ENCODE results near the gene PARG.
"Not testable (repeated sequence)": the region's sequence is repeated elsewhere in the genome, so short reads cannot be mapped to it uniquely, and the experiment has no call there.

The PARG gene

DNA sequence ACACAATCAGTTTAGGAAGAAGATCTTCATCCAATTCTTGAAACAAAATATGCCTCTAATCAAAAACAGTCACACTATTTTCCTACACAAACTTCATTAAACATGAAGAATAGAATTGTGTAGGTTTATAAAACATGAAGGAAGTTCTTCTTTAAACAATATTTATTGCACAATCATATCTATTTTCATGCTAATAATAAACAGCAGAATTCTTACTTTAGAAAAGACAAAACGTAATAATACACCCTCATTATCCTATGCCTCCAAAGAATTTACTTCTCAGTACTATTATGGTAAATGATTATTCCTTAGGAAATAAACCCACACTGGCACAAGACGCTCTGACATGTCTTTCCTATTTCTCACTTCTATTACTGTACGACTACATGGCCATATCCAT is 41.4 kb downstream of the PARG start:
- not testable (repeated sequence) for DNase-seq

DNA sequence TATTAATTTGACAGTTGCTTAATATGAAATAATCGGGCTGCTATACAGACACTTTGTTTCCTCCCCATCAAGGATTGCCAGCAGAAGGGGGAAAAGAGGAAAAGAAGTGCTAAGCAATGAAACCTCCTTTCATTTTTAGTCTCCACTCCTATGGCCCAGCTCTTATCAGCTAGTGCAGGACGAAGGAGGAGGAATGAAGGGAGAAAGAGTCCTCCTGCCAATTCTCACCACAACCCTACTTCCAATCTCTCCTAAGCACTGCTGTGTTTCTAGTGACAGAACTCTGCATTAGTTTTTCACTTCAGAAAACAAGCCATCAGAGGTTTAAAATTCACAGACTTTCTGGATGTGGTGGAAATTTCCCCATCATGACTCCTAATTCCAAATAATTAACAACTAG is 41.8 kb downstream of the PARG start:
- DNase-seq = not testable (repeated sequence)

- not testable (repeated sequence) for DNase-seq
Observed at GRCh38 chr10:49890025-49890424, 51.8 kb downstream of the PARG start.

GRCh38 chr10:49884739-49885331 is 57.0 kb downstream of the PARG start:
- DNase-seq = not testable (repeated sequence)

GRCh38 chr10:49883852-49884251 is 58.0 kb downstream of the PARG start:
- not testable (repeated sequence) for DNase-seq

DNA sequence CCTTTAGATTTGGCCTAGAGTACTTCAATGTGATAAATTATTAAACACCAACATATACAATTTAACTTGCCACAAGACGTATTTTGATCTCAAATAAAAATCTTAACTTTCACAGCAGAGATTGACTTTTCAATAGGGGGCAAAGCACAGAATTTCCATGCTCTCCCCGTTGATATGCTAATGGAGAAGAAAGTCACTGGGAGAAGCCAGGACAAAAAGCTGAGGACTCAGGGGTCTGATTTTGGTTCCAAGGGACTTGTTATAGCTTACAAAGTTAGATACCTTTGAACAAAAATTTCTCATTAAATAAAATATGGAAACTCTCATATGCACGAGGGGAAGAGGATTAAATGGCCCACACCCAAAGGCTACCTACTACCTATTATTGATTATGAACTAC is 59.5 kb downstream of the PARG start:
- DNase-seq = not testable (repeated sequence)

- DNase-seq = not testable (repeated sequence)
Observed at GRCh38 chr10:49872740-49873139, 69.1 kb downstream of the PARG start.

DNA sequence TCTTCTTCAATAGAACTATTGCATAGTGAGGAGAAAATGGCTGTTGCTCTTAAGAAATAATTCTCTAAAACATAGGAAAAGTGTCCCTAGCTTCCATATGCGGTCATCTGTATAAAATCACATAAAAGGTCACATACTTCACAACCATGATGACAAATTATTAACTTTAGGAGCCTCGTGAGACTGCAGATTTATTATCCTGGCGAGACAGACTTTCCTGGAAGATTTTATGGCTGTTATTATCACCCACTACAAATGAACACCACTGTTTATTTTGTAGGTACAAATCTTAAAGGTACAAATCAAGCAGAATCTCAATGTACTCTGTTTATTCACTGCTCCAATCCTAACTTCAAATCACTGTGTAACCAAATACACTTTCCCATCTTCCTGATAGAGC is 70.4 kb downstream of the PARG start:
- not testable (repeated sequence) for DNase-seq

DNA sequence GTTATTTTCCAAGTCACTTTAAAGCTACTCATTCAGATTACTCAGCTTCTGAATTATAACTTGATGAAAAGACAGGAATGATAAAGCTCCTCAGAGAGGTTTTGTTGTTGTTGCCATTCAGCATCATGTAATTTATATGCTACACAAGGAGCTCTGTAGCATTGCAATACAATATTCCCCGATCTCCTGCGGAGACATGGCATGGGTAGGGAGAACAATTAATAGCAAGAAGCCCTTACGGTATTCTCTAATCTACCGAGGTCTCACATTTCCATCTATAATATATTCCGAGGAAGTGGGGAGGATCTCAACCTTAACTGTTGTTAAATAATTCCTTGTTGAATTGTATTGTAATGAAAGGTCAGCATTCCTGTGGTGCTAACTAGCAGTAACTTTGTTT is 81.9 kb downstream of the PARG start:
- DNase-seq = not testable (repeated sequence)

GRCh38 chr10:49858697-49859382 is 83.0 kb downstream of the PARG start:
- DNase-seq = not testable (repeated sequence)

DNA sequence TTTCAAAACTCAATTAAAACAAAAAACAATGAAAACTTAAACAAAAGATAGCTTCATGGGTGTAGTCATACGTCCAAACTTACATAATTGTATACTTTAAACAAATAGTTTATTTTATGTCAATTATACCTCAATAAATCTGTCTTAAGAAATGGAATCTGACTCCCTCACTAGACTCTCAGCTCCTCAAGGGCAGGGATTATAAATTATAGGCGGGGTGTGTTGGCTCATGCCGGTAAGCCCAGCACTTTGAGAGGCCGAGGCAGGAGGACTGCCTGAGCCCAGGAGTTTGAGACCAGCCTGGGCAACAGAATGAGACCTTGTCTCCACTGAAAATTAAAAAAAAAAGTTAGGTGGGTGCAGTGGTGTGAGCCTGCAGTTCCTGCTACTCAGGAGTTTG is 92.3 kb downstream of the PARG start:
- DNase-seq = not testable (repeated sequence)

DNA sequence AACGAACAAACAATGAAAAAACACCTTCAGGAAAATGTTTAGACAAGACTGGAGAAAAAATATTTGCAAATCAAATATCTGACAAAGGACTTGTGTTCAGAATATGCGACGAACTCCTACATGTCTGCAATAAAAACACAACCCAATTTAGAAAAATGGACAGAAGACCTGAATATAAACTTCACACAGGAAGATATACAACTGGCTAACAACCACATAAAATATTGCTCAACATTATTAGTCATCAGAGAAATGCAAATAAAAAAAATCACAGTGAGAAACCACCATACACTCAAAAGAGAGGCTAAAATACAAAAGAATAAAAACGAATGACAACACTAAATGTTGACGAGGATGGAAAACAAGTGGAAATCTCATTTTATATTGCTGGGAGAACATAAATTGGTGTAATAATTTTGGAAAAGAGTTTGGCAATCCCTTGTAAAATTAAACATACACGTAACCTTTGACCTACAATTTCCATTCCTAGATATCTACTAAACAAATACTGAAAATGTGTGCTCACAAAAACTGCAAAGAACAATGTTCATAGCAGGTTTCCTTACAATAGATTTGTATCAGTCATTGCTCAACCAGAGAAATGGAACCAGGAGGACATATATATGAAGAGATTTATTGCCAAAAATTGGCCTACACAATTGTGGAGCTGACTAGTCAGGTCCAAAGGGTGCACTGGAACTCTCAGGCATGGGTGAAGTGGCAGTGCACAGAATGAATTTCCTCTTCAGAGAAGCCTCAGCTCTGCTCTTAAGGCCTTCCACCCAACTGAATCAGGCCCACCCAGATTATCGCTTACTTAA is 96.8 kb downstream of the PARG start:
- no peak for DNase-seq

- DNase-seq = not testable (repeated sequence)
Observed at GRCh38 chr10:49842333-49842628, 99.5 kb downstream of the PARG start.

- DNase-seq = no peak
Observed at GRCh38 chr10:49841615-49842332, 100.1 kb downstream of the PARG start.

GRCh38 chr10:49837685-49838084 is 104.1 kb downstream of the PARG start:
- DNase-seq = no peak

DNA sequence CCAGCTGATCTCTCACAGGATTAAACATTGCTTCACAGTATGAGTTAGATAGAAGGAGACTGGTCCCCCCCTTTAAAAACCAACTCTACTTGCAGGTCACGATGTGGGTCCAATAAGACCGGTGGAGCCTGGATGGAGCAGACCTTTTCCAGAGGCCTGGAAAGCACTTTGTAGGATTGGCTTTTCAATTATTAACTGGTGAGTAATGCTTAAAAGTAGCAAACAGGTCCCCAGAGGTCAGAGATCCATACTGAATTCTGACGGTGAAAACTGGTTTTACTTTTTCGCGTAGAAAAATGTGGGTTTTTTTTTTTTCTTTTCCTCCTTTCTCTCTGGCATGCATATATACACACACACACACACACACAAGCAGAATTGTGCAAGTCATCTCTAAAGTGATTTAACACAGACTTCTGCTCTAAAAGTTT is 104.8 kb downstream of the PARG start:
- no peak for DNase-seq

DNA sequence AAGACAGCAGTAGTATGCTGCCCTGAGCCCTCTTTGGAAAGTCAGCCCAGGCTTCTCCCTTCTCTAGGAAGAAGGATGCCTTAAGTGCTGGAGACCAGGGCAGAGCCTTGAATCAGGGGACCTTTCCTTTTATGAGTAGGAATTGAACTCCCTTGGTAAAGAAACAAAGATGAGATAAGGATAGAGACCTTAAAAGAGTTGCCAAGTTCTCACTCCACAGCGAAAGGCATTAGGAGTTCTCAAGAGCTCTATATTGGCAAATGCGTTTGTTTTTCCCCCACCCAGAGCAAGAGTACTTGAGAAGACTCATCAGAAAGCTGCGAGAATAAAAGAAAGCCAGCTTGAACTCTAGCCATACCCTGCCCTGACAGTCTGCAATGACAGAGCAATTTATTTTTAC is 106.9 kb downstream of the PARG start:
- no peak for DNase-seq

DNA sequence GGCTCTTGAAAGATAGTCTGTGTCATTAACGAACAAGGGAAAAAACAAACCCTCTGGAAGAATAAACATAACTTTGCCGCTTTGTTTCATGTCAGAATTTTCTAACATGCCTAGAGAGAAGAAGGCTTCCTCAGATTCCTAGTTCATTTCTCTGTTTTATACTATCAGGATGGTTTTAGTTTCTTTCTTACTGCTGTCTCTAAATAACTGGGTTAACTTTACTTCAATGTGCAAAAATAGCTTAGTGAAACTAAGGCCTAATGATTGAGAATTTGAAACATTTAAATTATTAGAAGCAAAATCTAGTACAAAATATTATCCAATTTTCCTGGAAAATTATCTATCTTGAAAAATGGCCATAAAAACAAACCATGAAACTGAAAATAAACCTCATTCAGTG is 107.6 kb downstream of the PARG start:
- no peak for DNase-seq

DNA sequence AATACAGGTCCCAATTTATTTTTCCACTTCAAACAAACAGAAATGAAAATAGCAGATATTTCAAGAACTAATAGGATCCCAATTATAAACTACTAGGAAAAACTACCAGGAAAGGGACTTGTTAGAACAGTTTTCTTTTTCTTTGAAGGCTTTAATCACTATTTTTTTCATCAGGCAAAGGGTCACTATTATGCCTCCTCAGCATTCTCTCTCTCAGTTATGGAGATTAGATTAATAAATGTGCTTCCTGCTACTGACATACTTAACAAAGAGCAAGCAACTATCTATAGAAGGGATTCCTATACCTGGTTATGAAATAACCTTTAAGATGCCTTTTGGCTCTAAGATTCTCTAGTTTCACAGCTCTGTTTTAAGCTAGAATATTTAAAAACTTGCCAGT is 108.7 kb downstream of the PARG start:
- DNase-seq = no peak

DNA sequence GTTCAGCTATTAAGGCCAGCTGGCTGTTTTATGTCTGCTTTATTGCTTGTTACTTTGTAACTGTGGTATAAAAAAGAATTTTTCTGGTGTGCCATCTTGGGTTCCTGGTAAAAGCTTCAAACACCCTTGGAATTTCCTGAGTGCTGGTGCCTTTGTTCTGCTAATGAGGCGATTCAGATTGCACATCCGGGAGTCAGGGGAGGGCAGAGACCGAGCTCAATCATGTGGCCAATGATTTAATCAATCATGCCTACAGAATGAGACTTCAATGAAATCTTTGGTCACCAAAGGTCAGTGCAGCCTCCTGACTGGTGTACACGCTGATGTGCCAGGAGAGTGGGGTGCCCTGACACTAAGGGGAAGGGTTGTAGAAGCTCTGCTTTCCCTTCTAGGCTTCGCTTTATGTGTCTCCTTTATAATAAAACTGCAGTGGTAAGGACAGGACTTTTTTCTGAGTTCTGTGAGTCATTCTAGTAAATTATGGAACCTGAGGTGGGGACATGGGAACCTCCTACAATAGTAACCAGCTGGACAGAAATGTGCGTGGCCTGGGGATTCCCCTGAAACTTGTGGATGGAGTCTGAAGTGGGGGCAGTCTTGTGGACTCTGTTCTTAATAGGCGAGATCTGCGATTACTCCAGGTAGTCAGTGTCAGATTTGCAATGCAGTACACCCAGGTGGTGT is 110.3 kb downstream of the PARG start:
- DNase-seq = peak; percentile 83

GRCh38 chr10:49830846-49831245 is 111.0 kb downstream of the PARG start:
- DNase-seq = no peak

DNA sequence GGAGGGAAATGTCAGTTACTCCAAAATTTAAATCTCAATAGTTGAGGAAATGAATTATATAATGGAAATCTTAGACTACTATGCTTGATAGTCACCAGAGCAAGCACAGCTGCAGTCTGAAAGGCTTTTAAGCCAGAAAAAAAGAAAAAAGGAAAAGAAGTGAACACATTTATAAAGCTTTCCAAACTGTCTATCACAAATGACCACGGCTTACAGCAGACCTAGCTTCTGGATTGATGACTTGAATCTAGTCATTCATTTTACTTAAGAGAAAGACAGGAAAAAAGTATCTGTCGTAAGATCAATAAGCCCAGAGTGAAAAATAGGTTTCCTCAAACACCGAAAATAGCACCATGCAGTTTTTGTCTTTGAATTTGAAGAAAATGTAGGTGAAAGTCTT is 111.8 kb downstream of the PARG start:
- no peak for DNase-seq

GRCh38 chr10:49827297-49827696 is 114.5 kb downstream of the PARG start:
- no peak for DNase-seq

Data from eye (tissue), 1 donor.